Ramos (cell line): ENCODE results near the gene PDSS1.
"Not testable (repeated sequence)": the region's sequence is repeated elsewhere in the genome, so short reads cannot be mapped to it uniquely, and the experiment has no call there.

ENCODE experiments used
- in situ Hi-C: fragments of 300-500 bp; cut with MboI; formaldehyde crosslinking; loops from one replicate; pipeline ENCODE4 v1.14.3; 2022; ENCODE audit warnings: low sequenced_read_pairs; ENCODE audit not compliant: unreplicated experiment

Gene PDSS1

GRCh38 chr10:26697163-26697921 is at the start of gene PDSS1:
Gene PDSS1, plus strand, starts transcription at chr10:26697701. Its CDS starts 11 bp downstream, at chr10:26697712.
- in situ Hi-C loops = loop anchor here (10.0 kb wide), 1 partner anchor 363 kb away; no protein-coding TSS in a partner anchor

- in situ Hi-C loops = not testable (repeated sequence)
These were observed 49.3 kb upstream of the PDSS1 start for GRCh38 chr10:26648245-26648636.

GRCh38 chr10:26650406-26650805 is 47.1 kb upstream of the PDSS1 start:
- in situ Hi-C loops = no loop called here

GRCh38 chr10:26651476-26651875 is 46.0 kb upstream of the PDSS1 start:
- in situ Hi-C loops = not testable (repeated sequence)

GRCh38 chr10:26653004-26653403 is 44.5 kb upstream of the PDSS1 start:
- in situ Hi-C loops = no loop called here

GRCh38 chr10:26655746-26656145 is 41.8 kb upstream of the PDSS1 start:
- in situ Hi-C loops = no loop called here

GRCh38 chr10:26662864-26663263 is 34.6 kb upstream of the PDSS1 start:
- in situ Hi-C loops = no loop called here

- in situ Hi-C loops = no loop called here
These were observed 32.1 kb upstream of the PDSS1 start for GRCh38 chr10:26665080-26666048.

- in situ Hi-C loops = no loop called here
These were observed 21.6 kb upstream of the PDSS1 start for GRCh38 chr10:26675873-26676257.

GRCh38 chr10:26679588-26679987 is 17.9 kb upstream of the PDSS1 start:
- in situ Hi-C loops = no loop called here

- in situ Hi-C loops = no loop called here
These were observed 16.4 kb upstream of the PDSS1 start for GRCh38 chr10:26681076-26681475.

GRCh38 chr10:26681971-26682370 is 15.5 kb upstream of the PDSS1 start:
- in situ Hi-C loops = not testable (repeated sequence)

- in situ Hi-C loops = no loop called here
These were observed 14.6 kb upstream of the PDSS1 start for GRCh38 chr10:26682931-26683330.

GRCh38 chr10:26684667-26685264 is 12.7 kb upstream of the PDSS1 start:
- in situ Hi-C loops = not testable (repeated sequence)

- in situ Hi-C loops = no loop called here
These were observed 12.1 kb upstream of the PDSS1 start for GRCh38 chr10:26685441-26685840.

GRCh38 chr10:26689399-26689798 is 8.1 kb upstream of the PDSS1 start:
- in situ Hi-C loops = no loop called here

GRCh38 chr10:26690731-26691475 is 6.6 kb upstream of the PDSS1 start:
- in situ Hi-C loops = loop anchor here (10.0 kb wide), 1 partner anchor 356 kb away; no protein-coding TSS in a partner anchor

- in situ Hi-C loops = loop anchor here (10.0 kb wide), 1 partner anchor 360 kb away; no protein-coding TSS in a partner anchor
These were observed 3.0 kb upstream of the PDSS1 start for GRCh38 chr10:26694536-26694935.

GRCh38 chr10:26696786-26697162 is 727 bp upstream of the PDSS1 start:
- in situ Hi-C loops = loop anchor here (10.0 kb wide), 1 partner anchor 362 kb away; no protein-coding TSS in a partner anchor
